Inferior parietal cortex (tissue), 1 donor: ENCODE results near the gene AMT.

Experiments
- DNase-seq: peaks from one replicate; pipeline ENCODE4 v3.0.0-alpha.2; 2016; ENCODE audit errors: extremely low spot score

Gene AMT

GRCh38 chr3:49389297-49389696, 33.0 kb downstream of the AMT start:
- DNase-seq = no peak

- no peak for DNase-seq
Observed at GRCh38 chr3:49388289-49388820, 33.9 kb downstream of the AMT start.

- DNase-seq = no peak
Observed at GRCh38 chr3:49387721-49388120, 34.6 kb downstream of the AMT start.

- DNase-seq = no peak
Observed at GRCh38 chr3:49386056-49386756, 36.1 kb downstream of the AMT start.

GRCh38 chr3:49385617-49386016, 36.7 kb downstream of the AMT start:
- DNase-seq = no peak

- DNase-seq = no peak
Observed at GRCh38 chr3:49383387-49383786, 38.9 kb downstream of the AMT start.

GRCh38 chr3:49378249-49378895, 43.9 kb downstream of the AMT start:
- no peak for DNase-seq

- DNase-seq = no peak
Observed at GRCh38 chr3:49377483-49377882, 44.8 kb downstream of the AMT start.

GRCh38 chr3:49371946-49372345, 50.3 kb downstream of the AMT start:
- no peak for DNase-seq

GRCh38 chr3:49370585-49371290, 51.5 kb downstream of the AMT start:
- DNase-seq = no peak
